Thyroid gland (tissue), 4 donors: Measurements from ENCODE around the gene SLC25A14.

Source experiments
- POLR2A ChIP-seq, 2 donors: fragments of 450-650 bp; IDR thresholded peaks; one replicate each; pipeline ENCODE4 v1.6.1; 2017; ENCODE audit warnings: antibody characterized with exemption in 2 of 2, mild to moderate bottlenecking in 2 of 2, moderate library complexity in 1 of 2
- TF ChIP-seq, protein P1 (sequence below), 6 experiments: fragments of 200-600 bp in 3 of 6; fragments of 450-650 bp in 3 of 6; sonication (generic) in 3 of 6; IDR thresholded peaks; one replicate each; pipeline ENCODE4 v1.5.1; 2016 to 2019; ENCODE audit warnings: antibody characterized with exemption in 6 of 6, mild to moderate bottlenecking in 2 of 6, inconsistent platforms in 1 of 6, moderate library complexity in 1 of 6

DNA sequence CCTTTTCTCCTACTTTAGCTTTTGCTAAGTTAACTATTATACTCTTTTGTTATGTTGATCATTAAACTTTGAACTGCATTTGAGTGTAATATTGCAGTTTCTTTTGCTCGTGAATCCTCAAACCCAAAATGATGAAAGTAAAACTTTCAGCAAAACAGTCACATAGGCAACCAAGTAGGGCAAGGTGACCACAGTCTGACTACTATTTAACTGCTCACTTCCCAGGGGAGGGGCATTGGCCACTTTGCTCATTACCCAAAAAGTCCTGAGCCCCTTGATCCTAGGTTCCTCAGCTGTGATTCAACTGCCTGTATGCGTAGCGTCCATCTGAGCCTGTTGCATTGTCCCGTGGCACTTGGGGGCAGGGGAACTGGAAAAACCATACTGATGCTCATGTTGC, 79.0 kb downstream of the SLC25A14 start:
- TF ChIP-seq, protein P1, sequence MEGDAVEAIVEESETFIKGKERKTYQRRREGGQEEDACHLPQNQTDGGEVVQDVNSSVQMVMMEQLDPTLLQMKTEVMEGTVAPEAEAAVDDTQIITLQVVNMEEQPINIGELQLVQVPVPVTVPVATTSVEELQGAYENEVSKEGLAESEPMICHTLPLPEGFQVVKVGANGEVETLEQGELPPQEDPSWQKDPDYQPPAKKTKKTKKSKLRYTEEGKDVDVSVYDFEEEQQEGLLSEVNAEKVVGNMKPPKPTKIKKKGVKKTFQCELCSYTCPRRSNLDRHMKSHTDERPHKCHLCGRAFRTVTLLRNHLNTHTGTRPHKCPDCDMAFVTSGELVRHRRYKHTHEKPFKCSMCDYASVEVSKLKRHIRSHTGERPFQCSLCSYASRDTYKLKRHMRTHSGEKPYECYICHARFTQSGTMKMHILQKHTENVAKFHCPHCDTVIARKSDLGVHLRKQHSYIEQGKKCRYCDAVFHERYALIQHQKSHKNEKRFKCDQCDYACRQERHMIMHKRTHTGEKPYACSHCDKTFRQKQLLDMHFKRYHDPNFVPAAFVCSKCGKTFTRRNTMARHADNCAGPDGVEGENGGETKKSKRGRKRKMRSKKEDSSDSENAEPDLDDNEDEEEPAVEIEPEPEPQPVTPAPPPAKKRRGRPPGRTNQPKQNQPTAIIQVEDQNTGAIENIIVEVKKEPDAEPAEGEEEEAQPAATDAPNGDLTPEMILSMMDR (IDR thresholded peaks at IDR 0.05) = no peak
- TF ChIP-seq POLR2A (IDR thresholded peaks at IDR 0.05) = no peak
